K562 (cell line): ENCODE data around the gene PTGES3. TPM values are rescaled to one million over a fixed set of nuclear protein-coding genes. Genes with fewer than 3 reads are reported as not detected.
"Not testable (repeated sequence)": the region's sequence is repeated elsewhere in the genome, so short reads cannot be mapped to it uniquely, and the experiment has no call there.

Source experiments
- ATAC-seq: fragments of 200-7000 bp; cut with Tn5 transposase; 3 replicates; pipeline ENCODE4 v1.9.1; 2020; ENCODE audit warnings: moderate library complexity
- BruUV-seq: library from RNA; stranded (reverse); fragments of 400-500 nt; replicated peaks from 2 replicates; lab custom pipeline; 2021; lab: Mats Ljungman, UMichigan
- CTCF ChIA-PET: fragments of 300-600 bp; formaldehyde crosslinking; extraction: SDS; loops from one replicate; lab custom pipeline; 2021; ENCODE audit warnings: low intra/inter-chr PET ratio; lab: Yijun Ruan, JAX
- POLR2A ChIA-PET: fragments of 300-600, 350-650 bp; sonication (Branson Sonifier 250); formaldehyde crosslinking; extraction: SDS; loops from one replicate; lab custom pipeline; 2021; ENCODE audit warnings: antibody characterized with exemption, inconsistent platforms; lab: Yijun Ruan, JAX
- DNase-seq, 4 experiments: peaks; one replicate each; pipeline versions ENCODE4 v3.0.0 to v3.0.0-alpha.2; 2011 to 2018; ENCODE audit warnings: low spot score in 3 of 4, mixed read lengths in 3 of 4; ENCODE audit errors: extremely low read depth in 1 of 4
- FAIRE-seq: peaks from 2 replicates; lab custom pipeline; 2011; peaks lifted over from hg19 to GRCh38; lab: Jason Lieb, UNC
- H2AFZ ChIP-seq: 2 replicates; pipeline ENCODE4 v1.6.0; 2011; ENCODE audit warnings: low read depth, low read length, control low read depth, inconsistent platforms
- H3K27ac ChIP-seq: fragments of 200-600 bp; 3 replicates; pipeline ENCODE4 v1.8.0; 2011; ENCODE audit warnings: low read depth, mild to moderate bottlenecking, control low read depth, inconsistent platforms, low read length, moderate library complexity, mixed read lengths; ENCODE audit errors: extremely low read depth
- H3K27me3 ChIP-seq, 2 experiments: fragments of 300-600 bp in 1 of 2; 2 replicates in 1 of 2; 3 replicates in 1 of 2; pipeline versions ENCODE4 v1.6.0 to v1.8.0; 2011; ENCODE audit warnings: inconsistent platforms in 2 of 2, low read length in 2 of 2, mild to moderate bottlenecking in 1 of 2, mixed read lengths in 1 of 2, moderate library complexity in 1 of 2; ENCODE audit not compliant: control insufficient read depth in 2 of 2, insufficient read depth in 2 of 2
- H3K36me3 ChIP-seq: fragments of 300-600 bp; 3 replicates; pipeline ENCODE4 v1.8.0; 2011; ENCODE audit warnings: mild to moderate bottlenecking, low read length, inconsistent platforms; ENCODE audit not compliant: control insufficient read depth, insufficient read depth
- H3K4me1 ChIP-seq, 2 experiments: fragments of 200-600 bp in 1 of 2; replicated peaks in 1 of 2; 2 replicates in 1 of 2; 3 replicates in 1 of 2; pipeline versions ENCODE4 v1.5.1 to v1.8.0; 2011; ENCODE audit warnings: inconsistent platforms in 2 of 2, low read length in 2 of 2, mild to moderate bottlenecking in 1 of 2, mixed read lengths in 1 of 2, moderate library complexity in 1 of 2; ENCODE audit not compliant: control insufficient read depth in 2 of 2, insufficient read depth in 2 of 2
- H3K4me2 ChIP-seq: 2 replicates; pipeline ENCODE4 v1.6.1; 2011; ENCODE audit warnings: low read length, control low read depth, inconsistent platforms, mixed read lengths; ENCODE audit not compliant: insufficient read depth
- H3K4me3 ChIP-seq: fragments of 200-600 bp; sonication (generic), shearing (Covaris generic); 2 replicates; pipeline ENCODE4 v1.5.1; 2016; ENCODE audit warnings: control low read depth, inconsistent platforms
- H3K79me2 ChIP-seq: fragments of 200-600 bp; 3 replicates; pipeline ENCODE4 v1.8.0; 2011; ENCODE audit warnings: low read length, inconsistent platforms; ENCODE audit not compliant: control insufficient read depth, insufficient read depth
- H3K9ac ChIP-seq, 2 experiments: 2 replicates each; pipeline versions ENCODE4 v1.6.0 to v1.6.1; 2011; ENCODE audit warnings: low read depth in 2 of 2, low read length in 2 of 2, control low read depth in 1 of 2, inconsistent platforms in 1 of 2, mild to moderate bottlenecking in 1 of 2, mixed read lengths in 1 of 2; ENCODE audit not compliant: insufficient read depth in 1 of 2
- H3K9me1 ChIP-seq: one replicate; pipeline ENCODE4 v1.6.0; 2011; ENCODE audit warnings: inconsistent platforms, mild to moderate bottlenecking, low read length, moderate library complexity; ENCODE audit not compliant: control insufficient read depth, insufficient read depth
- H3K9me3 ChIP-seq: replicated peaks from 2 replicates; pipeline ENCODE4 v1.5.1; 2011; ENCODE audit warnings: low read depth, low read length, inconsistent platforms; ENCODE audit not compliant: control insufficient read depth, insufficient read depth
- H4K20me1 ChIP-seq: replicated peaks from 2 replicates; pipeline ENCODE4 v1.6.1; 2011; ENCODE audit warnings: low read length, inconsistent platforms, mixed read lengths; ENCODE audit not compliant: control insufficient read depth, insufficient read depth
- BCOR ChIP-seq: fragments of 450-650 bp; IDR thresholded peaks from 2 replicates; pipeline ENCODE4 v1.6.1; 2016
- RFX7 ChIP-seq: fragments of 250-450 bp; sonication (Bioruptor Pico); IDR thresholded peaks from 2 replicates; pipeline ENCODE4 v1.5.1; 2021; ENCODE audit warnings: mild to moderate bottlenecking
- WGBS: fragments of 100-300 bp; shearing (Covaris generic); methylation state at CpG from one replicate; pipeline ENCODE4 v1.1.6; 2016; ENCODE audit warnings: low coverage, mixed read lengths; ENCODE audit not compliant: insufficient coverage; ENCODE audit errors: missing lambda C conversion rate; 5-methylcytosine and 5-hydroxymethylcytosine counted together
- in situ Hi-C: fragments of 300-500 bp; cut with MboI; formaldehyde crosslinking; loops from 4 replicates; pipeline ENCODE4 v1.15.0; 2018; ENCODE audit warnings: inconsistent platforms, mixed read lengths
- intact Hi-C: fragments of 100-400 bp; cut with micrococcal nuclease; formaldehyde crosslinking; loops from 2 replicates; pipeline ENCODE4 v1.14.2; 2022
- polyA plus RNA-seq, 8 experiments: library from polyadenylated mRNA; depleted of rRNA in 4 of 8; stranded (reverse) in 5 of 8; unstranded in 3 of 8; fragments of >200 nt; fragmentation: Nextera tagmentation in 2 of 8; fragmentation: Illumina TruSeq in 1 of 8; extraction: Ambion mirVana in 2 of 8; extraction: Trizol in 1 of 8; gene quantifications; 2 replicates each; pipeline versions ENCODE4 v1.2.1 to v1.2.3, GENCODE V29; 2011 to 2014; ENCODE audit warnings: inconsistent platforms in 1 of 8, missing spikeins in 1 of 8
- total RNA-seq, 7 experiments: library from RNA; depleted of rRNA in 6 of 7; stranded (reverse); fragments of >200 nt in 6 of 7; fragmentation: Illumina TruSeq in 2 of 7; extraction: Trizol in 2 of 7; gene quantifications; 2 replicates each; pipeline versions ENCODE4 v1.2.1 to v1.2.3, GENCODE V29; 2011 to 2021; ENCODE audit warnings: low replicate concordance in 1 of 7
- TF ChIP-seq, protein P1 (sequence below), 2 experiments: fragments of 450-650 bp; IDR thresholded peaks; 2 replicates each; pipeline ENCODE4 v1.6.1; 2016

Gene PTGES3
- total and polyA plus RNA-seq, 9 of the 15 experiments (the other 6 are each of a cell fraction or from before 2014, with no cell fraction given) = 163 to 501 (median 213) TPM

DNA sequence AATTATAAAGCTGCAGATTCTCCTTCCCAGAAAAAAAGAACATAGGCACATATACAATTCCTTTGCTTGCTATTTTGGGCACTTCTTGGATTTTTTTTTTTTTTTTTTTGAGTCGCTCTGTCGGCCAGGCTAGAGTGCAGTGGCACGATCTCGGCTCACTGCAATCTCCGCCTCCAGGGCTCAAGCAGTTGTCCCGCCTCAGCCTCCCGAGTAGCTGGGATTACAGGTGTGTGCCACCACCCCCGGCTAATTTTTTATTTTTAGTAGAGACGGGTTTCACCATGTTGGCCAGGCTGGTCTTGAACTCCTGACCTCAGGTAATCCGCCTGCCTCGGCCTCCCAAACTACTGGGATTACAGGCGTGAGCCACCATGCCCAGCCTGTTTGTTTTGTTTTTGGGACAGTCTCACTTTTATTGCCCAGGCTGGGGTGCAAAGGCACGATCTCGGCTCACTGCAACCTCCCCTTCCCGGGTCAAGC lies 38.2 kb upstream of the PTGES3 start:
- FAIRE-seq, H3K27me3 ChIP-seq, H3K9me1 ChIP-seq, BruUV-seq, CTCF ChIA-PET, DNase-seq, ATAC-seq, H3K9me3 ChIP-seq, intact Hi-C loops: not testable (repeated sequence)
- peaks cover 40% of the 10 kb centered on the region for H3K79me2 ChIP-seq
- in situ Hi-C loops = loop anchor here (10.0 kb wide), 1 partner anchor 81 kb away; the partner anchor contains the start of gene ATP5F1B
- H3K4me2 ChIP-seq = peak overlapping the region; percentile 99; the same call in 1 of the 2 replicates
- H3K36me3 ChIP-seq = peaks cover 62% of the 10 kb centered on the region
- 95% methylated on average over 14 of the region's 15 CpGs for WGBS
- peak overlapping the region; percentile 84; the same call in 1 of the 2 replicates for H2AFZ ChIP-seq
- TF ChIP-seq RFX7 (0 out of 2 replicates have a peak, but pooled peaks have one; percentile 7), BCOR (0 out of 2 replicates have a peak, but pooled peaks have one; percentile 42)
- TF ChIP-seq, protein P1, sequence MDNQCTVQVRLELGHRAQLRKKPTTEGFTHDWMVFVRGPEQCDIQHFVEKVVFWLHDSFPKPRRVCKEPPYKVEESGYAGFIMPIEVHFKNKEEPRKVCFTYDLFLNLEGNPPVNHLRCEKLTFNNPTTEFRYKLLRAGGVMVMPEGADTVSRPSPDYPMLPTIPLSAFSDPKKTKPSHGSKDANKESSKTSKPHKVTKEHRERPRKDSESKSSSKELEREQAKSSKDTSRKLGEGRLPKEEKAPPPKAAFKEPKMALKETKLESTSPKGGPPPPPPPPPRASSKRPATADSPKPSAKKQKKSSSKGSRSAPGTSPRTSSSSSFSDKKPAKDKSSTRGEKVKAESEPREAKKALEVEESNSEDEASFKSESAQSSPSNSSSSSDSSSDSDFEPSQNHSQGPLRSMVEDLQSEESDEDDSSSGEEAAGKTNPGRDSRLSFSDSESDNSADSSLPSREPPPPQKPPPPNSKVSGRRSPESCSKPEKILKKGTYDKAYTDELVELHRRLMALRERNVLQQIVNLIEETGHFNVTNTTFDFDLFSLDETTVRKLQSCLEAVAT (IDR thresholded peaks at IDR 0.05) = peak in 1 of 2 experiments; percentile 77; a peak in 1 of 4 replicates
- peak overlapping the region in 1 of 2 experiments; percentile 100; a peak in 2 of 4 replicates for H3K9ac ChIP-seq
- peaks cover 9 to 18% of the 10 kb centered on the region in 2 experiments for H3K4me1 ChIP-seq
- H4K20me1 ChIP-seq = peaks cover 22% of the 10 kb centered on the region
- H3K4me3 ChIP-seq = 0 out of 2 replicates have a peak overlapping the region, but pooled peaks have one; percentile 89
- POLR2A ChIA-PET = interaction anchor here (0.5 to 3.9 kb wide), 18 partner anchors 10 to 622 kb away, joined by 3 to 44 read pairs (median 8); partner anchors contain the start of genes ATP5F1B, PA2G4, PRIM1 and PTGES3
- H3K27ac ChIP-seq = peak overlapping the region; percentile 97
